Endothelial cell of umbilical vein (primary cell): ENCODE measurements around the gene ANKRD18B.
A peak's percentile ranks its signal among the peaks of the same experiment; 100 is the strongest.
"Not testable (repeated sequence)": the region's sequence is repeated elsewhere in the genome, so short reads cannot be mapped to it uniquely, and the experiment has no call there.

ENCODE experiments used
- FOS ChIP-seq: IDR thresholded peaks from 2 replicates; pipeline ENCODE4 v1.6.1; 2011; ENCODE audit warnings: mild to moderate bottlenecking, low read length, moderate library complexity, borderline replicate concordance; ENCODE audit not compliant: insufficient read depth
- POLR2A ChIP-seq: IDR thresholded peaks from 2 replicates; pipeline ENCODE4 v1.6.1; 2012; ENCODE audit warnings: low read depth, mild to moderate bottlenecking, control low read depth, low read length
- TF ChIP-seq, protein P1 (sequence below), 2 donors: IDR thresholded peaks; 1 replicate in 1 of 2; 2 replicates in 1 of 2; pipeline ENCODE4 v1.5.1; 2011; ENCODE audit warnings: low read length in 2 of 2, mild to moderate bottlenecking in 2 of 2, moderate library complexity in 2 of 2, control low read depth in 1 of 2, inconsistent platforms in 1 of 2, low read depth in 1 of 2; ENCODE audit not compliant: insufficient read depth in 1 of 2; ENCODE audit errors: extremely low read depth in 1 of 2

DNA sequence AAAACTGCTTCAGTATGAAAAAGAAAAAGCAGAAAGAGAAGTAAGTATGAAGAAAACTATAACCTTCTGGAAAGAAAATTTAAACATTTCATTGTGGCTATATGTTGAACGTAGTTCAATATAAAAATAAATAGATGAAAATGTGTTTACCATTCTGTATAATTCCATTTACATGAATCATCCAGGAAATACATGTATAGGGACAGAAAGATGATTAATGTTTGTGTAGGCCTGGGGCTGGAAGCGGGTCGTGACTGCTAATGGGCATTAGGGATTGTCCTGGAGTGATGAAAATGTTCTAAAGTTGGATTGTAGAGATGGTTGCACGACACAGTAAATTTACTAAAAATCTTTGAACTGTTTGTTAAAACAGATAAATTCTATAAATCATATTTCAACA is 24.8 kb downstream of the ANKRD18B start:
- TF ChIP-seq, protein P1, sequence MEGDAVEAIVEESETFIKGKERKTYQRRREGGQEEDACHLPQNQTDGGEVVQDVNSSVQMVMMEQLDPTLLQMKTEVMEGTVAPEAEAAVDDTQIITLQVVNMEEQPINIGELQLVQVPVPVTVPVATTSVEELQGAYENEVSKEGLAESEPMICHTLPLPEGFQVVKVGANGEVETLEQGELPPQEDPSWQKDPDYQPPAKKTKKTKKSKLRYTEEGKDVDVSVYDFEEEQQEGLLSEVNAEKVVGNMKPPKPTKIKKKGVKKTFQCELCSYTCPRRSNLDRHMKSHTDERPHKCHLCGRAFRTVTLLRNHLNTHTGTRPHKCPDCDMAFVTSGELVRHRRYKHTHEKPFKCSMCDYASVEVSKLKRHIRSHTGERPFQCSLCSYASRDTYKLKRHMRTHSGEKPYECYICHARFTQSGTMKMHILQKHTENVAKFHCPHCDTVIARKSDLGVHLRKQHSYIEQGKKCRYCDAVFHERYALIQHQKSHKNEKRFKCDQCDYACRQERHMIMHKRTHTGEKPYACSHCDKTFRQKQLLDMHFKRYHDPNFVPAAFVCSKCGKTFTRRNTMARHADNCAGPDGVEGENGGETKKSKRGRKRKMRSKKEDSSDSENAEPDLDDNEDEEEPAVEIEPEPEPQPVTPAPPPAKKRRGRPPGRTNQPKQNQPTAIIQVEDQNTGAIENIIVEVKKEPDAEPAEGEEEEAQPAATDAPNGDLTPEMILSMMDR (IDR thresholded peaks at IDR 0.05; ENCODE audit: extremely low read depth in 1 of 2, insufficient read depth in 1 of 2, low read depth in 1 of 2, low read length in 2 of 2) = not testable (repeated sequence)
- TF ChIP-seq POLR2A = not testable (repeated sequence)
- TF ChIP-seq FOS = peak; percentile 43
